Motor neuron (in vitro differentiated cells): ENCODE results near the gene U2AF1L4. TPM values are rescaled to one million over a fixed set of nuclear protein-coding genes. Genes with fewer than 3 reads are reported as not detected.
"Not testable (repeated sequence)": the region's sequence is repeated elsewhere in the genome, so short reads cannot be mapped to it uniquely, and the experiment has no call there.

Source experiments
- ATAC-seq, 8 experiments: fragments of 200-7000 bp; cut with Tn5 transposase; replicated peaks in 6 of 8; 2 replicates each; pipeline ENCODE4 v1.8.0; 2021; ENCODE audit warnings: mild to moderate bottlenecking in 8 of 8, moderate library complexity in 8 of 8
- H3K27ac ChIP-seq, 2 donors: fragments of 250-450 bp; sonication (Bioruptor Pico); 2 replicates each; pipeline ENCODE4 v1.9.0; 2021; ENCODE audit warnings: antibody characterized with exemption in 2 of 2, mild to moderate bottlenecking in 2 of 2, moderate library complexity in 1 of 2
- H3K4me1 ChIP-seq, 2 donors: fragments of 250-450 bp; sonication (Bioruptor Pico); replicated peaks in 1 of 2; 2 replicates each; pipeline ENCODE4 v1.6.1; 2021; ENCODE audit warnings: antibody characterized with exemption in 2 of 2, mild to moderate bottlenecking in 2 of 2, moderate library complexity in 1 of 2
- H3K4me3 ChIP-seq, 5 donors: fragments of 250-450 bp; sonication (Bioruptor Pico); 2 replicates each; pipeline ENCODE4 v1.9.0; 2021; ENCODE audit warnings: antibody characterized with exemption in 5 of 5, mild to moderate bottlenecking in 5 of 5, moderate library complexity in 4 of 5
- WGBS, 10 experiments: fragments of 450-650 bp; shearing (Covaris generic); methylation state at CpG; one replicate each; pipeline ENCODE4 v1.0.0; 2022; 5-methylcytosine and 5-hydroxymethylcytosine counted together
- in situ Hi-C, 9 experiments: fragments of 400-800 bp; cut with MboI; loops; one replicate each; pipeline ENCODE4 v1.15.0; 2021; ENCODE audit warnings: low sequenced_read_pairs in 9 of 9, low pct_unique_long_range_greater_than_20kb in 2 of 9; ENCODE audit not compliant: unreplicated experiment in 9 of 9
- total RNA-seq, 8 experiments: library from RNA; unstranded; fragments of 300-600 nt; gene quantifications; 2 replicates each; pipeline versions ENCODE4 v1.2.3 to v1.2.4, GENCODE V29; 2022

The U2AF1L4 gene
- total RNA-seq, 8 experiments from 2014 or later = 14.0 to 33.1 (median 18.9) TPM

GRCh38 chr19:35776102-35776788 lies 31.0 kb upstream of the U2AF1L4 start:
- in situ Hi-C loops = no loop called here
- Histone ChIP-seq H3K4me1 (peaks cover 17 to 23% of the 10 kb centered on the region in 2 donors), H3K4me3 (peak overlapping the region; percentile 69 to 93 (median 88)), H3K27ac (peak overlapping the region; percentile 79 to 87)
- peak in 4 of 8 experiments; percentile 2 to 37 (median 15) for ATAC-seq
- 0 to 90% (median 32%) methylated on average over 1 to 7 of the region's 13 CpGs; no CpG with 5 or more reads in 5 of the 10 experiments for WGBS, 10 experiments

GRCh38 chr19:35775298-35776101 lies 30.3 kb upstream of the U2AF1L4 start, which contains the start of gene ARHGAP33:
Gene ARHGAP33 (plus strand): TSS chr19:35775564. CDS start chr19:35775659, 95 bp downstream.
- Histone ChIP-seq H3K27ac (peak within 1 kb of the TSS; percentile 79 to 87), H3K4me1 (peaks cover 17 to 23% of the 10 kb centered on the region in 2 donors), H3K4me3 (peak within 1 kb of the TSS; percentile 69 to 93 (median 88))
- in situ Hi-C loops = no loop called here
- ATAC-seq = peak; percentile 81 to 95 (median 87)
- 0 to 3% (median 0%) methylated on average over 4 to 29 of the region's 82 CpGs; no CpG with 5 or more reads in 7 of the 10 experiments for WGBS, 10 experiments

GRCh38 chr19:35775046-35775297 lies 29.8 kb upstream of the U2AF1L4 start:
- peak overlapping the region; percentile 69 to 93 (median 88) for H3K4me3 ChIP-seq
- no peak overlapping the region for H3K27ac ChIP-seq
- H3K4me1 ChIP-seq = peaks cover 17 to 23% of the 10 kb centered on the region in 2 donors
- peak in 1 of 8 experiments; percentile 30 for ATAC-seq
- in situ Hi-C loops = no loop called here
- WGBS, 10 experiments = 0 to 60% (median 8%) methylated on average over 1 to 9 of the region's 9 CpGs; no CpG with 5 or more reads in 2 of the 10 experiments

- Histone ChIP-seq H3K4me1 (peaks cover 17 to 23% of the 10 kb centered on the region in 2 donors), H3K4me3 (peak overlapping the region; percentile 69 to 93 (median 88)), H3K27ac (no peak overlapping the region)
- in situ Hi-C loops = no loop called here
- ATAC-seq = no peak
- WGBS, 10 experiments = 6 to 71% (median 44%) methylated on average over 2 to 10 of the region's 16 CpGs
Observed at GRCh38 chr19:35774274-35775045, 29.2 kb upstream of the U2AF1L4 start.

GRCh38 chr19:35773020-35773806 lies 28.0 kb upstream of the U2AF1L4 start:
- Histone ChIP-seq H3K4me1 (peaks cover 18 to 24% of the 10 kb centered on the region in 2 donors), H3K4me3 (no peak overlapping the region), H3K27ac (no peak overlapping the region)
- 50 to 90% (median 70%) methylated on average over 1 to 8 of the region's 9 CpGs; no CpG with 5 or more reads in 1 of the 10 experiments for WGBS, 10 experiments
- ATAC-seq = peak in 2 of 8 experiments; percentile 3 to 33
- in situ Hi-C loops = no loop called here

- ATAC-seq, H3K27ac ChIP-seq, in situ Hi-C loops, H3K4me3 ChIP-seq: not testable (repeated sequence)
- 76 to 100% (median 96%) methylated on average over 1 to 5 of the region's 5 CpGs; no CpG with 5 or more reads in 1 of the 10 experiments for WGBS, 10 experiments
- peaks cover 19 to 28% of the 10 kb centered on the region in 2 donors for H3K4me1 ChIP-seq
Observed at GRCh38 chr19:35772362-35772761, 27.1 kb upstream of the U2AF1L4 start.

- ATAC-seq = no peak
- in situ Hi-C loops = no loop called here
- Histone ChIP-seq H3K4me3 (no peak overlapping the region), H3K27ac (no peak overlapping the region), H3K4me1 (peaks cover 14 to 18% of the 10 kb centered on the region in 2 donors)
- 90% methylated on average over 2 of the region's 15 CpGs; no CpG with 5 or more reads in 9 of the 10 experiments for WGBS, 10 experiments
Observed at GRCh38 chr19:35768082-35768421, 22.8 kb upstream of the U2AF1L4 start.

- ATAC-seq = peak in 6 of 8 experiments; percentile 16 to 92 (median 88)
- in situ Hi-C loops = no loop called here
- Histone ChIP-seq H3K27ac (peak overlapping the region; percentile 0 to 40), H3K4me3 (no peak overlapping the region), H3K4me1 (peaks cover 14 to 18% of the 10 kb centered on the region in 2 donors)
- 10 to 80% (median 35%) methylated on average over 1 to 4 of the region's 34 CpGs; no CpG with 5 or more reads in 7 of the 10 experiments for WGBS, 10 experiments
Observed at GRCh38 chr19:35767288-35768081, 22.3 kb upstream of the U2AF1L4 start.

- Histone ChIP-seq H3K27ac (peak overlapping the region in 1 of 2 donors; percentile 40), H3K4me1 (peaks cover 14 to 18% of the 10 kb centered on the region in 2 donors), H3K4me3 (no peak overlapping the region)
- in situ Hi-C loops = no loop called here
- WGBS, 10 experiments = 52 to 100% methylated on average over 1 to 2 of the region's 11 CpGs; no CpG with 5 or more reads in 8 of the 10 experiments
- ATAC-seq = peak in 3 of 8 experiments; percentile 1 to 13 (median 1)
Observed at GRCh38 chr19:35766571-35767104, 21.4 kb upstream of the U2AF1L4 start.

GRCh38 chr19:35764432-35765315 lies 19.5 kb upstream of the U2AF1L4 start:
- Histone ChIP-seq H3K4me3 (no peak overlapping the region), H3K27ac (no peak overlapping the region), H3K4me1 (peaks cover 14 to 18% of the 10 kb centered on the region in 2 donors)
- ATAC-seq = no peak
- WGBS, 10 experiments = 64 to 100% (median 93%) methylated on average over 2 to 9 of the region's 17 CpGs; no CpG with 5 or more reads in 1 of the 10 experiments
- in situ Hi-C loops = no loop called here
